Epithelial cell of esophagus (primary cell): ENCODE results near the gene UBR3.
"Not testable (repeated sequence)": the region's sequence is repeated elsewhere in the genome, so short reads cannot be mapped to it uniquely, and the experiment has no call there.

Source experiments
- DNase-seq: peaks from one replicate; pipeline ENCODE4 v3.0.0; 2010; ENCODE audit warnings: low read depth
- H3K4me3 ChIP-seq: 2 replicates; pipeline ENCODE4 v1.5.1; 2011; ENCODE audit warnings: mild to moderate bottlenecking, low read length, control low read depth
- TF ChIP-seq, protein P1 (sequence below): IDR thresholded peaks from 2 replicates; pipeline ENCODE4 v1.5.1; 2011; ENCODE audit warnings: low read depth, mild to moderate bottlenecking, low read length, control low read depth, inconsistent platforms; ENCODE audit not compliant: insufficient read depth; ENCODE audit errors: missing control alignments

Gene UBR3

DNA sequence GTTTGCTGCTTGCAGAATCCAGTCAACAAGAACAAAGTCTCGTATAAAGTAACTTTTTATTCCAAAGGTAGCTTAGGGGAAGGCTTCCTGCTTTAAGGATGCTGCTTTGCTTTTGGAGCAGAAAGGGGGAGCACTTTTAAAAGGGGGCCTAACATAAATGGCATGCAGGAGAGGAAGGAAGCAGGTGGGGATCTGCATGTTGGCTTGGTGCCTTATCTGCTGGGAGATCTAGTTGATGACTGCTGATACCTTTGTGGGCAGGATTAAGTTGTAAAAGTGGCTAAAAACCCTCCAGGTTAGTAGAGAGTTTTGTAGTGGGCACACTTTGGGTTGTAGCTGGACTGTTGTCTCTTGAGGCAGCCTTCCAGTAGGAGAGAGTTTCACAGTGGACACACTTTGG, 22.5 kb downstream of the UBR3 start:
- no peak overlapping the region for H3K4me3 ChIP-seq
- TF ChIP-seq, protein P1, sequence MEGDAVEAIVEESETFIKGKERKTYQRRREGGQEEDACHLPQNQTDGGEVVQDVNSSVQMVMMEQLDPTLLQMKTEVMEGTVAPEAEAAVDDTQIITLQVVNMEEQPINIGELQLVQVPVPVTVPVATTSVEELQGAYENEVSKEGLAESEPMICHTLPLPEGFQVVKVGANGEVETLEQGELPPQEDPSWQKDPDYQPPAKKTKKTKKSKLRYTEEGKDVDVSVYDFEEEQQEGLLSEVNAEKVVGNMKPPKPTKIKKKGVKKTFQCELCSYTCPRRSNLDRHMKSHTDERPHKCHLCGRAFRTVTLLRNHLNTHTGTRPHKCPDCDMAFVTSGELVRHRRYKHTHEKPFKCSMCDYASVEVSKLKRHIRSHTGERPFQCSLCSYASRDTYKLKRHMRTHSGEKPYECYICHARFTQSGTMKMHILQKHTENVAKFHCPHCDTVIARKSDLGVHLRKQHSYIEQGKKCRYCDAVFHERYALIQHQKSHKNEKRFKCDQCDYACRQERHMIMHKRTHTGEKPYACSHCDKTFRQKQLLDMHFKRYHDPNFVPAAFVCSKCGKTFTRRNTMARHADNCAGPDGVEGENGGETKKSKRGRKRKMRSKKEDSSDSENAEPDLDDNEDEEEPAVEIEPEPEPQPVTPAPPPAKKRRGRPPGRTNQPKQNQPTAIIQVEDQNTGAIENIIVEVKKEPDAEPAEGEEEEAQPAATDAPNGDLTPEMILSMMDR = no peak
- no peak for DNase-seq

DNA sequence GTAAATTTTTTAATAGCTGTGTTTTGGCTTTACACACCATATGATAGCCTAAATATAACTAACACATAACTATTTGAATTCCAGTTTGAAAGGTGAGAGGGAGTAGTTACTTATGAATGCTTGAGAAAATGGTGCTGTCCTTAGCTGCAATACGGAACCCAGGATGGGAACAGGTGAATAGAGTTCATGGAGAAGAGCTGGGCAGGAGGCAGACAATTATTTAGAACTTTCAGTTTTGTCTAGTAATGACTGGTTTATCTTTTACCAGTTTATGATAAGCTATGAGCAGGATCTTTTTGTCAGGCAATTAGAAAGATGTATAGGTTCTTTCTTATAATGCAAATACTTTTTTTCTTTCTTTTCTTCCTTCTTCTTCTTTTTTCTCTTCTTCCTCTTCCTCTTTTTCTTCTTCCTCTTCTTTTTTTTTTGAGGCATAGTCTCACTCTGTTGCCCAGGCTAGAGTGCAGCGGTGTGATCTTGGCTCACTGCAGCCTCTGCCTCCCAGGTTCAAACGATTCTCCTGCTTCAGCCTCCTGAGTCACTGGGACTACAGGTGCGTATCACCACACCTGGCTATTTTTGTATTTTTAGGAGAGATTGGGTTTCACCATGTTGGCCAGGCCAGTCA, 25.9 kb downstream of the UBR3 start:
- no peak for DNase-seq
- no peak overlapping the region for H3K4me3 ChIP-seq
- TF ChIP-seq, protein P1 = no peak

DNA sequence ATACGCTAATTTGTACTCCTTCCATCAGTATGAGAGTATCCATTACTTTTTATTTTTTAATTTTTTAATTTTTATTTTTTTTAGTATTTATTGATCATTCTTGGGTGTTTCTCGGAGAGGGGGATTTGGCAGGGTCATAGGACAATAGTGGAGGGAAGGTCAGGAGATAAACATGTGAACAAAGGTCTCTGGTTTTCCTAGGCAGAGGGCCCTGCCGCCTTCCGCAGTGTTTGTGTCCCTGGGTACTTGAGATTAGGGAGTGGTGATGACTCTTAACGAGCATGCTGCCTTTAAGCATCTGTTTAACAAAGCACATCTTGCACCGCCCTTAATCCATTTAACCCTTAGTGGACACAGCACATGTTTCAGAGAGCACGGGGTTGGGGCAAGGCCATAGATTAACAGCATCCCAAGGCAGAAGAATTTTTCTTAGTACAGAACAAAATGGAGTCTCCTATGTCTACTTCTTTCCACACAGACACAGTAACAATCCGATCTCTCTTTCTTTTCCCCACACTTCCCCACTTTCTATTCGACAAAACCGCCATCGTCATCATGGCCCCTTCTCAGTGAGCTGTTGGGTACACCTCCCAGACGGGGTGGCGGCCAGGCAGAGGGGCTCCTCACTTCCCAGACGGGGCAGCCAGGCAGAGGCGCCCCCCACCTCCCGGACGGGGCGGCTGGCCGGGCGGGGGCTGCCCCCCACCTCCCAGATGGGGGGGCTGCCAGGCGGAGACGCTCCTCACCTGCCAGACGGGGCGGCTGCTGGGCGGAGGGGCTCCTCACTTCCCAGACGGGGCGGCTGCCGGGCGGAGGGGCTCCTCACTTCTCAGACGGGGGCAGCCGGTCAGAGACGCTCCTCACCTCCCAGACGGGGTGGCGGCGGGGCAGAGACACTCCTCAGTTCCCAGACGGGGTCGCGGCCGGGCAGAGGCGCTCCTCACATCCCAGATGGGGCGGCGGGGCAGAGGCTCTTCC, 28.3 kb downstream of the UBR3 start:
- H3K4me3 ChIP-seq, DNase-seq: not testable (repeated sequence)

DNA sequence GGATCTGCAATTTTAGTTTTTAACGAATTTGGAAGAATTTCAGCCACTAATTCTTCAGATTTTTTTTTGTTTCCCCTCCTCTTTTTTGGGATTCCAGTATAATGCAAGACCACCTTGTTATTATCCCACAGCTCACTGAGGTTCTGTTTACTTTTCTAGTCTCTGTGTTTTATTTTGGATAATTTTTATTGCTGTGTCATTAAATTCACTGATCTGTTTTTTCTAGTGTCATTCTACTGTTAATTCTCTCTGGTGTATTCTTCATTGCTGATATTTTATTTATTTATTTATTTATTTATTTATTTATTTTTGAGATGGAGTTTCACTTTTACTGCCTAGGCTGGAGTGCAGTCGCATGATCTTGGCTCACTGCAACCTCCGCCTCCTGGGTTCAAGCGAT, 32.2 kb downstream of the UBR3 start:
- no peak overlapping the region for H3K4me3 ChIP-seq
- DNase-seq = no peak
- TF ChIP-seq, protein P1 = no peak

DNA sequence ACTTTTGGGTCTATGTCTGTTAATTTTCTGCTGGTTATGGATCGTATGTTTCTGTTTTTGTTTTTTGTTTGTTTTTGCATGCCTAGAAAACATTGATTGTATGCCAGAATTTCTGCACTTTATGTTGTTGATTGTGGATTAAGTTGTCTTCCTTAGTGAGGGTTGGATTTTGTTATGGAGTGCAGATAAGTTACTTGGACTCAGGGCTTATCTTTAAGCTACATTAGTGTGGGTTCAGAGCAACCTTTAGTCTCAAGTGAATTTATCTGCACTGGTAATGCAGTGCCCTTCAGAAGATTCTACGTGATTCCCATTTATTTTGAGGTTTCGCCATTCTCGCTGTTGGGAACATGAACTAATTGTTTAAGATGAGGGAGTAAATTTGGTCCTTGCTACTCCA, 32.9 kb downstream of the UBR3 start:
- no peak for DNase-seq
- no peak overlapping the region for H3K4me3 ChIP-seq
- TF ChIP-seq, protein P1 = no peak

DNA sequence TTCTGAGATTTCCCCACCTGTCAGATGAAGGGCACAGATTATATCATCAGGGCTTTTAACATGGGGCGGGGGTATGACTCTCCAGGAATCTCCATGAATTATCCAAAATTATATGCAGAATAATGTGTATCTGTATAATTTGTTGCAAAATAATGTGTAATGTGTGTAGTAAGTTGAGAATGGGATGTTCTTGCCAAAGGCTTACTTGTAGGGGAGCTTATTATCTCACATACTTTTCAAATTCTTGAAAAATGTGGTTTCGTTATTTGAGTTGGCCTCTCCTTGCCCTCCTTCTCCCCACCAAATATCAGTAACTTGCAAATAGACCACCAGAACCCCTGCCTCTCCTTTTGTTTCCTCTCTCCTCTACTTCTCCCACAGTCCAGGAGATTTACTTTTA, 35.6 kb downstream of the UBR3 start:
- TF ChIP-seq, protein P1 = no peak
- H3K4me3 ChIP-seq = no peak overlapping the region
- no peak for DNase-seq

DNA sequence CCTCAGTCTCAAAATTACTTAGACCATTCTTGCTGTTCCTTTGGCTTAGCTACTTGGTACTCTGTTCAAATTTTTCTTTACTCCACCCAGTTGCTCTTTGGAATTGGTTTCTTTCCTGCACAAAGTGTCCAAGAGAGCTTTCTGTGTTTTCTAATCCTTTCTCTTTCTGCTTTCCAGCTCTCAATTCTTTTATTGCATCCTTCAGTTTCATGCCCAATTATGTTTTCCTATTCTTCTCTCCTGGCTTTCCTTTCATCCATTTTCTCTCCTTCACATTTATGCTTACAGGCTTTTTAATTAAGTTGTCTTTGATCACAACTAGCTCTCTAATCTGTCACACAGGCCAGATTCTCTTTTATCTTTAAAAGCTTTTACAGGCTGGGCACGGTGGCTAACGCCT, 38.2 kb downstream of the UBR3 start:
- no peak overlapping the region for H3K4me3 ChIP-seq
- TF ChIP-seq, protein P1 = no peak
- DNase-seq = no peak

DNA sequence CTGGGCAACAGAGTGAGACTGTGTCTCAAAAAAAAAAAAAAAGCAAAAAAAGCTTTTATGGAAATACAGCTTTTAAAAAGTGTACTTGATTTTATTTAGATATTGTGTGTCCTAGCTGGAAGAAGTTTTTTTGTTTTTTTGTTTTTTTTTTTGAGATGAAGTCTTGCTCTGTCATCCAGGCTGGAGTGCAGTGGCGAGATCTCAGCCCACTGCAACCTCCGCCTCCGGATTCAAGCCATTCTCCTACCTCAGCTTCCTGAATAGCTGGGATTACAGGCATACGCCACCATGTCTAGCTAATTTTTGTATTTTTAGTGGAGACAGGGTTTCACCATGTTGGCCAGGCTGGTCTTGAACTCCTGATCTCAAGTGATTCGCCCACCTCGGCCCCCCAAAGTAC, 39.0 kb downstream of the UBR3 start:
- DNase-seq, H3K4me3 ChIP-seq: not testable (repeated sequence)
